NCI-H146 treated with DMSO at 0.1 percent for 48 hours (cell line): ENCODE measurements around the gene NCAM2.

Source experiments
- DNase-seq: peaks from one replicate; lab custom pipeline; 2025; ENCODE audit not compliant: unreplicated experiment; lab: John Stamatoyannopoulos, UW

Gene NCAM2

DNA sequence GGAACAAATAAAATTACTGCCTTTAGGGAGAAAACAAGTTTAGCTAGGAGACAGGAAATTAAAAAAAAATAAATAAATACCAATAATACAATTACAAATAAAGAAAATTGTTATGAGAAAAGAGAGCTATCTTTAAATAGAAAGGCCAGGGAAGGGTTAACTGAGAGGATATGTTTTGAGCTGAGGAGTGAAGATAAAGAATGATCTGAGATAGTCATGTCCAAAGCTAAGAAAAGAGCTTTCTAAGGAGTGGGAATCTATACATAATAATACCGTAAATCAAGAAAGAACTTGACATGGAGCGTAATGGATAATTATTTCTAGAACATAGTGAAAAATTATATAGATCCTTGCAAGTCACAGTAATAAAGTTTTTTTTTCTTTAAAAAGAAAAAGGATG is 176.5 kb downstream of the NCAM2 start:
- DNase-seq, result no peak

- DNase-seq, result no peak
Measured at GRCh38 chr21:21175798-21176334, 177.7 kb downstream of the NCAM2 start.

DNA sequence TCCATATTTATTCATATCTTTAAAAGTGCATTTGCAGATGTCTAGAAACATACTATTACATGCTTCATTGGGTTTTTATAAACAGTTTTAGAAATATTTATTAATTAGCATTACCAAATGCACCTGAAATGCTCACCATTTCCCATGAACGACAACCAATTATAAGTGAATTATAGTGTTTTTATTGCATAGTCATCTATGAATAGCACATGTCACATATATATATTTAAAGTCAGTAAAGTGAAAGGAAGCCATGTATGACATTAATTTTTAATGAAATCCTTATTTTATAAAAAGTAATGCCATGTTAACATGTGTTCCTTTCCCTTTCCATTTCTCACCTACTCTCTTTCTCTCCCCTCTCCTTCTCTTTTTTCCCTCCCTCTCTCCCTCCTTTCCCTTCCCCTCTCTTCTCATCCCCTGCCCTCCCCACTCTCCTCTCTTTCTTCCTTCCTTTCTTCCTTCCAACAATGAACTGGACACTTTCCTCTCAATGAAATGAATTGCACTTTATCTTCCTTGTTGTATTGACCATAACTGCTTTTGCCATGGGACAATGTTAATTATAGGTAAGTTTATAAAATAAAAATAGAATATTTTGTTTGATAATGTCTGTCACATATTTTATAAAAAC is 179.3 kb downstream of the NCAM2 start:
- DNase-seq, result no peak

- no peak for DNase-seq
Measured at GRCh38 chr21:21179619-21180298, 181.6 kb downstream of the NCAM2 start.

DNA sequence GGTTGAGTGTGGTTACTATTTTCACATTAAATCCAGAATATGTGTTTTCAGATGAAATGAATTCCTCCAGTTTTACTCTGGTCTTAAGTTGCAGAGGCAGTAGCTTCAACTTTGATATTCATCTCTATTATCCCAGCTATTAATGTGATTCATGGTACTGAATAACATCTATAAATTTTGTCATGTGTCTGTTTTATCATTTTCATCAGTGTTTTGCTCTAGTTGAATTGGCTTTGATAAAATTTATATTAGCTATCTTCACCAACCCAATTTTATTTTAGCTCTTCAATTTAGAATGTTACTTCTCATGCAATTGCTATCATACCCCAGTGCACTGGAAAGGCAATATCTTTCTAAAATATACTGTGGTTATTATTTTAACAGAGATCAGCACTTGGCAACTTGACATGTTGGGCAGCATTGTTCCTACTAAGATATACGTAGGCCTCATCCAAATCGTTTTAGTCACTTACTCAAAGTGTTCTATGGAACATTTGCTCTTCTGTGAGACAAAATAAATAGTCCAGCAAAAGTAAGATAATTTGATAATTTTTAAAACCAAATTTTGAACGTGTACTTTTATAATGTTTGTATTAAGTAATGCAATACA is 184.3 kb downstream of the NCAM2 start:
- DNase-seq, result no peak

DNA sequence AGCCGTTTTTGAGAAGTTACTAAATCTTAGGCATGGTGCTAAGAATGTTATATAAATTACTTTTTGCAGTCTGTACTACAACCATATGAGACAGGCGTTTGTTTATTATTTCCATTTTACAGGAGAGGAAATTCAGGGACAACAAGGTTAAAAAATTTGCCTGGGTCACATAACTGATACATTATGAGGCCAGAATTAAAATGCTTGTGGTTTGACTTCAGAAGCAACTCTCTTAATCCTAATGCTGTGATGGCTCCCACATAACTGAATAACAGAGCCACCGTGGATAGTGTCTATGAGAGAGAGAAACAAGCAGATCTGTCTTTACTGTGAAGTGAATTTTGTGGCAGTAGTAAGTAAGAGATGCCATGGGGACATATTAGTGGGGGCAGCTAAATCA is 184.9 kb downstream of the NCAM2 start:
- no peak for DNase-seq

DNA sequence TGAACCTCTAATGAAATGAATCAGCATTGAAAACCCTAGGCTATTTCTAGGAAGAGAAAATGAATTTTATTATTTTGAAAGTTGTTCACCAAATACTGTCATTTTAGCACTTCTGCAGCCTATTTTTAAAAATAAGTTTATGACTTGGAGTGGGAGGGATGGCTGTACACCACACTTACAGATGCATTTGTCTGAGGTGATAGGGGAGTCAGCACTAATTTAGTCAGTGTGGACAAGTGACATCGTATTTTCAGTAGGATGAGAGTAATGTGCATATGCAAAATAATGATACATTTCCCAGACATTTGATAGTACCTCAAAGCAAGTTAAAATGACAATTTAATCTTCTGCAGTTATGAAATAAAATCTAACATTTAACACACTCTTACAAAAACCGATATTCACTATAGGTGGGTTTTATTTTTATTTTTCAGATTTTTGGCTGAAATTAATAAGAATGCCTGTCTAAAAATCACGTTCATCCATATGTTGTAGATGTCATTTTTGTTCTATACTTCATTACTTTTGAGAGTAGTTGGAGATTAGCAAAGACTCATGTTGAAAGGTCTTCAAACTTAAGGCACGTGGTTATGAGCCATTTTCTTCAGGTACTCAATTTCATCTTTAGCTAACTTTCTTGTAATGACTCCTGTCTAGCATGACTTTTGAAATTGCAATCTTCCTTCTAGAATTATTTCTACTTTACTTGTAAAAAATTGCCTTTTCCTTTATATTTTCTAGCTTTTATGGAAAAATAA is 186.7 kb downstream of the NCAM2 start:
- no peak for DNase-seq

DNA sequence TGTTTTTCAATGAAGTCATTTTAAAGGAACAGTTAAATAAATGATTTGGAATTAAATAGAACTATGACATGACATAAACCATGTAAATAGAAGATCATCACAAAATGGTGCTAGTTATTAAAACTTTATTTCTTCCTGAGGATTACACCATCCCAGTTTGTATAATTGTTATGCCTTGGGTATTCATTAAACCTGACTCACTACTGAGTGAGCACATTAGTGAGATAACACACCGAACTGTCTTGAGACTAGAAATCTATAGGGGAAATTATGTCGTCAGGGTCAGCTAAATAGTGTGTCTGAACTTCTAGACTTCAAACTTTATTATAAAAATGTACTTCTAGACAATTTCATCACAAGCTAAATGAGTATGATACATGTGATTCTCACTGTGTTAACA is 189.4 kb downstream of the NCAM2 start:
- no peak for DNase-seq

GRCh38 chr21:21188513-21189195 is 190.4 kb downstream of the NCAM2 start:
- DNase-seq, result no peak

GRCh38 chr21:21195417-21195943 is 197.3 kb downstream of the NCAM2 start:
- DNase-seq, result no peak

GRCh38 chr21:21196087-21196486 is 197.9 kb downstream of the NCAM2 start:
- no peak for DNase-seq

DNA sequence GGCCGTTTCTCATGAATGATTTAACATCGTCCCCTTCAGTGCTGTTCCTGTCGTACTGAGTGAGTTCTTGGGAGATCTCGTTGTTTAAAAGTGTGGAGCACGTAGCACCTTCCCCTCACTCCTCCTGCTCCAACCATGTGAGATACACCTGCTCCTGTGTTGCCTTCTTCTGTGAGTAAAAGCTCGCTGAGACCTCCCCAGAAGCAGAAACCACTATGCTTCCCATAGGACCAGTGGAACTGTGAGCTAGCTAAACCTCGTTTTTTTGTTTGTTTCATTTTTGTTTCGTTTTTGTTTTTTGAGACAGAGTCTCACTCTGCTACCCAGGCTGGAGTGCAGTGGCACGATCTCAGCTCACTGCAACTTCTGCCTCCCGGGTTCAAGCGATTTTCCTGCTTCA is 198.6 kb downstream of the NCAM2 start:
- DNase-seq, result no peak

- DNase-seq, result no peak
Measured at GRCh38 chr21:21199342-21200102, 201.3 kb downstream of the NCAM2 start.

GRCh38 chr21:21200103-21200938 is 202.1 kb downstream of the NCAM2 start:
- DNase-seq, result no peak

GRCh38 chr21:21200939-21201615 is 202.9 kb downstream of the NCAM2 start:
- DNase-seq, result no peak

GRCh38 chr21:21203822-21204339 is 205.7 kb downstream of the NCAM2 start:
- DNase-seq, result no peak

- no peak for DNase-seq
Measured at GRCh38 chr21:21204366-21204996, 206.3 kb downstream of the NCAM2 start.

GRCh38 chr21:21205604-21206003 is 207.4 kb downstream of the NCAM2 start:
- DNase-seq, result no peak
